Fibroblast of lung (primary cell): ENCODE results near the gene TMA7B.

Experiments
- CTCF ChIP-seq, 2 donors: IDR thresholded peaks in 1 of 2; conservative IDR thresholded peaks in 1 of 2; 1 replicate in 1 of 2; 2 replicates in 1 of 2; pipeline ENCODE4 v1.5.1; 2011 to 2012; ENCODE audit warnings: low read length in 2 of 2, control low read depth in 1 of 2, inconsistent platforms in 1 of 2, low read depth in 1 of 2, mild to moderate bottlenecking in 1 of 2
- EZH2 ChIP-seq: IDR thresholded peaks from 2 replicates; pipeline ENCODE4 v1.5.1; 2012; ENCODE audit warnings: low read length, control low read depth, mild to moderate bottlenecking; ENCODE audit errors: missing control alignments

DNA sequence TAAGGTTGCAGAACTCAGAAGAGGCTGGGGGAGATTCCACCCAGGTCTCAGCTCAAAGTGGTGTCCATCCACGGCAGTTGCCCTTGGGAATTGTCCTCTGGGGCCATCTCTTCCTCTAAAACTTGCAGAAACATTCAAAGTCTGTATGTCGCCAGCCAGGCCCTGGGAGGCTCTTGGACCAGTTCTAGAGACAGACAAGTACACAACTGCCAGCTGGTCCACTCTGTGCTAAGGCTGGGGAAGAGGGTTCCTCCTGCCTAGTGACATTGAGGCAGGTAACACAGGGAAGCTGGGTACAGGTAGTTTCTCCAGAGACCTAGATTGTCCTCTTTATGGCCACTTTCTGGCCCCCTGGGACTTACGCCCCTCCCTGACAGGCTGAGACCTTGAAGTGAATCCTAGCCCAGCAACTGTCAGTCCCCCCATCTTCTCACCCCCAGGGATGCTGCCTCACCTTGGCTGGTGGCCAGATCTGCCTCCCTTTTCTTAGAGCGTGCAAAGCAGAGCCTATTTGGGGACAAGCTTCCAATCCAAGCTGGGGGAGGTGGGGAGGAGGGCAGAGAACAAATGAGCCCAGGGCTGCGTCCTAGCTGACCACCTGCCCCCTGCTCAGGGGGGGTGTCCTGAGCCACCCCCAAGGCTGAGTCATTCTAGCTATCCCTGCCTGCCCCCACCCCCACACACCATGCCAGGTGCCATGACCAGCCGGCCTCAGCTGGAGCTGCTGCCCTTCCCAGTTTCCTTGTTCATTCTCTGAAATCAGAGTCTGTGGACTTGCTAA is 42.9 kb downstream of the TMA7B start:
- no peak for TF ChIP-seq CTCF (conservative IDR thresholded peaks at IDR 0.05 in 1 of 2, IDR thresholded peaks at IDR 0.05 in 1 of 2; ENCODE audit: low read depth in 1 of 2, low read length in 2 of 2)
- TF ChIP-seq EZH2: no peak
